Skeletal muscle cell (primary cell): ENCODE data around the gene CAMK2B.

ENCODE experiments used
- DNase-seq: peaks from one replicate; pipeline ENCODE4 v3.0.0-alpha.2; 2010; ENCODE audit warnings: low read depth
- H3K4me3 ChIP-seq: 2 replicates; pipeline ENCODE4 v1.5.1; 2011; ENCODE audit warnings: low read depth, mild to moderate bottlenecking, control low read depth, low read length, moderate library complexity

CAMK2B gene

DNA sequence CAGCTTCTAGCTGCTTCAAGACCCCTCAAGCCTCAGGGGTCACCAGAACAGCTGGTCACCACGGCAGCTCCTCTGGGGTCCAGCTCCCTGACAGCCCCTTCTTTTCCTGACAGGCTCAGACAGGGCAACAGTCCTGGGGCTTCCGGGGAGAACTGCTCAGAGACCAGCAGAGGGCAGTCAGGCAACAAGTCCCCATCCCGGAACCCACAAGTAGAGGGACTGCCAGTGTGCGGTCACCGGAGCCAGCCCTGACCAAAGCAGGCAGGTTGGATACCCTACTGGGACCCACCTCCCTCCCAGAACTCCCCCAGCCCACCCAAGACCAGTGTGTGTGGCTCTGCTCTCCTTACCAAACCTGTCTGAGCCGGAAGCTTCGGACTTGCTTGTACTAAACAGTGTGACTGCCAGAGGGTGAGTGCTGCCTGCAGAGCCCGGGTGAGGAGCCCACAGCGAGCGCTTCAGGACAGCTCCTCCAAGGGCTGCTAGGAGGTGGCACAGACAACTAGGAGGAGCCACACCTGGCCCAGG lies 84.3 kb downstream of the CAMK2B start:
- DNase-seq = peak; percentile 38
- H3K4me3 ChIP-seq = no peak overlapping the region

DNA sequence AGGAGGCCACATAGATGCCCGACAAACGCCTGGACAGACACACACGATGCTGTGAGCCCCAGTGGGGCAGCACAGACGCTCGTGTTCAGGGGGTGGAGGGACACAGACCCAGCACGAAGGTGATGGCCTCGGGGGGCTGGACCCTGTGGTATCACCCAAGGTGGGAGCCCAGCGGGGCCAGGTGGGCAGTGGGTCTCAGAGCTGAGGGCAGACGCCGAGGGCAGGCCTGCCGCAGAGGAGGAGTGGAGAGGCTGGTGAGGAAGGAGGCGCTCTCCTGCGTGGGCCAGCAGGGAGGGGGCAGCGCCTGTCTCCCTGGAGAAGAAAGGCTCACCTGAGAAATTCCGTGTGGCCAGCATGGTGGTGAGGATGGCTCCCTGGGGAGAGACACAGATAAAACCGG lies 85.0 kb downstream of the CAMK2B start:
- no peak overlapping the region for H3K4me3 ChIP-seq
- no peak for DNase-seq

- no peak for DNase-seq
- H3K4me3 ChIP-seq = no peak overlapping the region
Measured at GRCh38 chr7:44239361-44239760, 86.0 kb downstream of the CAMK2B start.

GRCh38 chr7:44238116-44238695 lies 87.2 kb downstream of the CAMK2B start:
- no peak for DNase-seq

GRCh38 chr7:44237696-44238095 lies 87.7 kb downstream of the CAMK2B start:
- DNase-seq = no peak
- no peak overlapping the region for H3K4me3 ChIP-seq

More at GRCh38 chr7:44238116-44238695, 87.2 kb downstream of the CAMK2B start:
- no peak overlapping the region for H3K4me3 ChIP-seq

GRCh38 chr7:44236333-44236728 lies 89.1 kb downstream of the CAMK2B start:
- H3K4me3 ChIP-seq = no peak overlapping the region
- DNase-seq = no peak

DNA sequence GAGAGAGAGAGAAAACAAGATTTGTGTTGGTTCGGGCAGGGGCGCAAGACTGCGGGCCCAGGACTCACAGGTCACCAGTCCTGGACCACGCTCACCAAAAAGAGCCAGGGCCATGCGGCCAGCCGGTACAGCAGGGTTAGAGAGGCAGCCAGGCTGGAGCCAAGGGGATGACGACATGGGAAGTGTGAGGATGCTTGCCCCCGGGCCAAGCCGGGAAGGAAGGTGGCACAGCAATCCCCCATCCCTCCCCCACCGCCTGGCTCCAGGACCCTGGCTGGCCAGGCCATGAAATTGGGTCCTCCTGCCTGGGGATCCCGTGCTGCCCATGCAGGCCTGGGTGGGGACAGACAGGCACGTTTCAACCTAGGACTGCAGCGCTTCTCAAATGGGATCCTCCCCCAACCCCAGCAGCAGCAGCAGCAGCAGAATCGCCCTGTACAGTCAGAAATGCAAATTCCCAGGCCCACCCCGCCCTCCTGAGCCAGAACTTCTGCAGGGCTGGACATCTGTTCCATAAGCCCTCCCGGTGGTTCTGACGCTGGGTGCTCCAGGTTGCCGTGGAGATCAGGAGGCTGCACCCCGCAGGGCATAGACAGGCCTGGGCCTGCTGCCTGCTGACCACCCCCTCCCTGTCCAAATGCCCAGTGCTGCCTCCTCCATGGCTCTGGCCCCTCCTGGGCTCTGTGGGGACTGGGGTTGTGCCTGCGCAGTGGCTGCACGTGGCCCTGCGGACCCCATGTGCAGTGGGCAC lies 89.6 kb downstream of the CAMK2B start:
- no peak overlapping the region for H3K4me3 ChIP-seq
- DNase-seq = no peak

- no peak overlapping the region for H3K4me3 ChIP-seq
- DNase-seq = no peak
Measured at GRCh38 chr7:44235066-44235465, 90.3 kb downstream of the CAMK2B start.

- DNase-seq = no peak
- H3K4me3 ChIP-seq = no peak overlapping the region
Measured at GRCh38 chr7:44232901-44233715, 92.3 kb downstream of the CAMK2B start.

DNA sequence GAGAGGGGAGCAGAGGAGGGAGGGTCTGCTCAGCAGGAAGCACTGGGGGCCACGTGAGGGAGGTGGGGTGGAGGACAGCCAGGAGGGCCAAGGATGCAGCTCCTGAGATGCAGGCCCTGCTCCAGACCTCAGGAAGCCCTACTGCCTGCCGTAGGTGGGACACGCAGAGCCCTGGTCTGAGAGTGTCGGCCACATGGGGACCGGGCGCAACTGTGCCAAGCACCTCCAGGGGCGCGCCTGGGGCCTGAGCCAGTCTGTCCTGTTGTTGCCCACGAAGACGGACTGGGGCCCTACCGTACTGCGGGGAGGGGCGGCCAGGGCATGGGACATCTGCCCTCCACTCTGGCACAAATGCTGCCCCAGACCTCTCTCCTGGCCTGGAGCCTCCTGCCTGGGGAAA lies 93.0 kb downstream of the CAMK2B start:
- DNase-seq = no peak
- H3K4me3 ChIP-seq = no peak overlapping the region

- H3K4me3 ChIP-seq = no peak overlapping the region
- DNase-seq = no peak
Measured at GRCh38 chr7:44231088-44231487, 94.3 kb downstream of the CAMK2B start.

GRCh38 chr7:44230286-44230685 lies 95.1 kb downstream of the CAMK2B start:
- H3K4me3 ChIP-seq = no peak overlapping the region
- no peak for DNase-seq

- DNase-seq = no peak
- H3K4me3 ChIP-seq = no peak overlapping the region
Measured at GRCh38 chr7:44229546-44230105, 95.8 kb downstream of the CAMK2B start.

- no peak overlapping the region for H3K4me3 ChIP-seq
- DNase-seq = no peak
Measured at GRCh38 chr7:44228571-44229350, 96.6 kb downstream of the CAMK2B start.

DNA sequence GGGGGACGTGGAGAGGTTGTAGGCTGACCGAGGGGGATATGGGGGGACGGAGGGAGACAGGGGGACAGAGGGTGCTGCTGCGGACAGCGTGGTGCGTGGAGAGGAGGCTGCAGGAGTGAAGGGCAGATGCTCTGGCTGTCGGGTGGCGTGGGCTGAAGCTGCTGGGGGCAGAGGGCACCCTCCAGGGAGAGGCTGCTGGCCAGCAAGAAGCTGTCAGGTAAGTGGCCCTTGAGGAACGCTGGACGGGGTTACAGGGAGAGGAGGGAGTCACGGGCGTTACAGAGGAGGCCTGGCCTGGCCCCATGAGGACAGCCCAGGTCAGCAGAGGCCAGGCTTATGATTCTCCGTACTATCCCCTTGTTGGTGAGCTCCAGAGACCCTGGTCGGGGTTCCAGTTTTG lies 97.5 kb downstream of the CAMK2B start:
- no peak for DNase-seq
- no peak overlapping the region for H3K4me3 ChIP-seq

GRCh38 chr7:44226396-44226753 lies 99.0 kb downstream of the CAMK2B start:
- no peak for DNase-seq
- no peak overlapping the region for H3K4me3 ChIP-seq

GRCh38 chr7:44225566-44226395 lies 99.6 kb downstream of the CAMK2B start:
- H3K4me3 ChIP-seq = no peak overlapping the region
- DNase-seq = no peak

GRCh38 chr7:44224974-44225565 lies 100.3 kb downstream of the CAMK2B start:
- no peak overlapping the region for H3K4me3 ChIP-seq

More at GRCh38 chr7:44224974-44225565, 100.3 kb downstream of the CAMK2B start:
- no peak for DNase-seq
